ENCODE data around the gene PYGL.

Gene PYGL

DNA sequence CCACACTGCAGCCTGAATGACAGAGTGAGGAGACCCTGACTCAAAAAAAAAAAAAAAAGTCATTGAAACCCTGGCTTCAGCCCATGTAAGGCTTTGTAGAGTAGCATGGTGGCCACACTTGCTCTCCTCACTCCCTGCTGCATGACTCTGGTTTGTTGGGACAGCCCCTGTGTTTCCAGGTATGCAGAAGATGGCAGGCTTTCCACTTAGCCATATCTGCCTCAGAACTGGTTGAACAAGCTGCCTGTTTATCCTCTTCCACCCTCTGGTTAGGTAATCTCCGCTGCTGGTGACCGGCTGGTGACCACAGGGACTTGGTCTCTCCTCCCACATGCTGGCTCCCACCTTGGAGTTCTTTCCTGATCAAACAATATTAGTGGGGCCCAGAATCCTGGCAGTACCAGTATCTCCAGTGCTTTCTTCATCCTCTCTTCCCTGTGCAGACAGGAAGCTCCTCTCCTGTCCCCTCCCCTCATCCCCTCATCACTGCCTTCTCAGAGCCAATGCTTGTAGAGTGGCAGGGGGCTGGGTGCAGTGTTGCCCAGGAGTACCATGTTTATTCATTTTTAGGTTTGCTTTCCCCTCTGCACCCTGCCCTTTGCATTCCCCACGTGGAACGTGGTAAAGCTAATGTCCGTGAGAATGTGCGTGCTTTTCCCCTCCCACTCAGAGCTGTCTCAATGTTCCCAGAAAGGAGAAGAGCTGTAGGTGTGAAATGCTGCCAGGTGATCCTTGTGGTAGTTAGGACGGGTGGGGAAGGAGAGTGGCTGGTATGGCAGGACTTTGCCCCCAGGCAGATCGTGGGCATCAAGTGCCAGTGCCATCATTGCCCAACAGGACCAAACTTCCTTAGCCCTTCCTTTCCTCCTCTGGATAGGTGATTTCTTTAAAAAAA is 61.1 kb downstream of the PYGL start:
- no peak for DNase-seq
- 99% methylated on average over 6 of the region's 8 CpGs for WGBS (ENCODE audit: insufficient coverage)
- no peaks in the 10 kb centered on the region for H3K27me3 ChIP-seq (replicated peaks in 2 of 5; ENCODE audit: control insufficient read depth in 4 of 5, insufficient read depth in 5 of 5, low read length in 4 of 5)
- H3K9me3 ChIP-seq (ENCODE audit: control extremely low read depth in 1 of 5, control insufficient read depth in 4 of 5, insufficient read depth in 2 of 5, low read depth in 1 of 5, low read length in 4 of 5) = no peaks in the 10 kb centered on the region
- H3K4me1 ChIP-seq (ENCODE audit: control extremely low read depth in 1 of 4, control insufficient read depth in 4 of 4, insufficient read depth in 4 of 4, low read length in 3 of 4) = no peaks in the 10 kb centered on the region
- CTCF ChIA-PET = interaction anchor here (0.6 kb wide), 1 partner anchor 348 kb away, joined by 3 read pairs; no protein-coding TSS in a partner anchor
- POLR2A ChIA-PET = no interaction called here
- no peak overlapping the region for H3K27ac ChIP-seq (ENCODE audit: insufficient read depth in 1 of 2, low read depth in 1 of 2, low read length in 2 of 2, poor library complexity in 1 of 2, severe bottlenecking in 2 of 2)
- H3K4me3 ChIP-seq (ENCODE audit: control insufficient read depth in 1 of 7, extremely low read depth in 1 of 7, insufficient read depth in 4 of 7, low read depth in 2 of 7, low read length in 6 of 7) = no peak overlapping the region
- peaks cover 2 to 8% (median 3%) of the 10 kb centered on the region in 4 experiments for H3K36me3 ChIP-seq (ENCODE audit: control insufficient read depth in 4 of 4, insufficient read depth in 4 of 4, low read length in 3 of 4)

DNA sequence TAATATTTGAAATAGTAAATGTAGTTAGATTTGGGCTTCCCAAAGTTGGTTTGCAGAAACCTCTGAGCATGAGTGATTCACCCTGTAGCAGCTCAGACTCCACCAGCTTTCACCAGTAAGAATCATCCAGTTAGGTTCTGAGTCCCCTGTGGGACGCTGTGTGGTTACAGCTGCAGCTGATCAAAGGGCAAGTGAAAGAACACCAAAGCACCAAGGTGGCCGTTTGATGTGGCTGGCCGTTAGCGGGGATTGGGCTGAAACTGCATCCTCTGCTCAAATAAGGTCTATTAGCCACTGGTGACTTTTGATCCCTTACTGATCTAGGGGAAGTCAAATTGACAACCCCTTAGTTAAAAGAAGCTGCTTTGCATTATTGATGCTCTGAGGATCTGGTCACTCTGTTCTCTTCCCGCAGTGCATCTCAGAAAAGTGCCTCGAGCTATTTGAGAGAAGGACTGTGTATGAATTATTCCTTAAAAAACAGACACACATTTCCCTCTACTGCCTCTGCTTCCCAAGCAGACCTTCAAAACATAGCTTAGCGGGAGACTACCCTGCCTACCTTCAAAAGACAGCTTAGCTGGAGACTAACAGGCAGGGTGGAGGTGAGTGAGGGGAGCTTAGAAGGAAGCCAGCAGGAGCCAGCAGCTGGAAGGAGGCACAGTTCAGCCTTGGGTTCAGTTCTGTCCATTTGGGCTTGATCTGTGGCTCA is 68.8 kb downstream of the PYGL start:
- H3K4me1 ChIP-seq (ENCODE audit: control extremely low read depth in 1 of 4, control insufficient read depth in 4 of 4, insufficient read depth in 4 of 4, low read length in 3 of 4) = peaks cover 7 to 23% (median 19%) of the 10 kb centered on the region in 4 experiments
- no peaks in the 10 kb centered on the region for H3K9me3 ChIP-seq (ENCODE audit: control extremely low read depth in 1 of 5, control insufficient read depth in 4 of 5, insufficient read depth in 2 of 5, low read depth in 1 of 5, low read length in 4 of 5)
- ChIA-PET CTCF (interaction anchor here (0.9 to 1.8 kb wide), 5 partner anchors 10 to 121 kb away, joined by 3 to 4 read pairs (median 3); partner anchors contain the start of gene NIN), POLR2A (no interaction called here)
- H3K36me3 ChIP-seq (ENCODE audit: control insufficient read depth in 4 of 4, insufficient read depth in 4 of 4, low read length in 3 of 4) = no peaks in the 10 kb centered on the region
- H3K4me3 ChIP-seq (ENCODE audit: control insufficient read depth in 1 of 7, extremely low read depth in 1 of 7, insufficient read depth in 4 of 7, low read depth in 2 of 7, low read length in 6 of 7) = no peak overlapping the region
- no peak overlapping the region for H3K27ac ChIP-seq (ENCODE audit: insufficient read depth in 1 of 2, low read depth in 1 of 2, low read length in 2 of 2, poor library complexity in 1 of 2, severe bottlenecking in 2 of 2)
- peaks cover 0 to 19% (median 4%) of the 10 kb centered on the region in 5 experiments for H3K27me3 ChIP-seq (replicated peaks in 2 of 5; ENCODE audit: control insufficient read depth in 4 of 5, insufficient read depth in 5 of 5, low read length in 4 of 5)
- DNase-seq = peak in 2 of 3 donors; percentile 82 to 83
- WGBS (ENCODE audit: insufficient coverage) = 45% methylated on average over 4 of the region's 7 CpGs

DNA sequence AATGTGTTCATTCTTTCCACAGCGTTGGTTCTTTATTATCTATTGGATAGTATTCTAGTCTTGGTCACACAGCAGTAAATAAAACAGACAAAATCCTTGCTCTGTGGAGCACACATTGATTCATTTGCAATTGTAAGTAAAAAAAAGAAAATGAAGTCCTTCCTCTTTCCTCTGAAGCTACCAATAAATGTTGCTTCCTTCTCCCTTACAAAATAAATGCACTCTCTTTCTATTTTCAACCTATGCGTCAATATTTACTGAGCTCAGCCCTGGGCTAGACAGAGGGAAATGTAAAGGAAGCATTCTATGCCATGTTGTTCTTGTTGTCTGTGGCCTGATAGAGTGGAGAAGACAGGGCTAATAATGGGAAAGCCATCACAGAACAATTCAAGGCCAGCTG is 69.5 kb downstream of the PYGL start:
- Histone ChIP-seq H3K36me3 (ENCODE audit: control insufficient read depth in 4 of 4, insufficient read depth in 4 of 4, low read length in 3 of 4) (no peaks in the 10 kb centered on the region), H3K27me3 (replicated peaks in 2 of 5; ENCODE audit: control insufficient read depth in 4 of 5, insufficient read depth in 5 of 5, low read length in 4 of 5) (peaks cover 0 to 23% (median 4%) of the 10 kb centered on the region in 5 experiments), H3K27ac (ENCODE audit: insufficient read depth in 1 of 2, low read depth in 1 of 2, low read length in 2 of 2, poor library complexity in 1 of 2, severe bottlenecking in 2 of 2) (no peak overlapping the region), H3K9me3 (ENCODE audit: control extremely low read depth in 1 of 5, control insufficient read depth in 4 of 5, insufficient read depth in 2 of 5, low read depth in 1 of 5, low read length in 4 of 5) (no peaks in the 10 kb centered on the region), H3K4me3 (ENCODE audit: control insufficient read depth in 1 of 7, extremely low read depth in 1 of 7, insufficient read depth in 4 of 7, low read depth in 2 of 7, low read length in 6 of 7) (no peak overlapping the region), H3K4me1 (ENCODE audit: control extremely low read depth in 1 of 4, control insufficient read depth in 4 of 4, insufficient read depth in 4 of 4, low read length in 3 of 4) (peaks cover 7 to 23% (median 20%) of the 10 kb centered on the region in 4 experiments)
- ChIA-PET CTCF (interaction anchor here (1.1 to 1.8 kb wide), 4 partner anchors 14 to 121 kb away, joined by 3 read pairs; partner anchors contain the start of gene NIN), POLR2A (no interaction called here)
- 88% methylated on average over 1 of the region's 2 CpGs for WGBS (ENCODE audit: insufficient coverage)
- DNase-seq = peak in 1 of 3 donors; percentile 41

DNA sequence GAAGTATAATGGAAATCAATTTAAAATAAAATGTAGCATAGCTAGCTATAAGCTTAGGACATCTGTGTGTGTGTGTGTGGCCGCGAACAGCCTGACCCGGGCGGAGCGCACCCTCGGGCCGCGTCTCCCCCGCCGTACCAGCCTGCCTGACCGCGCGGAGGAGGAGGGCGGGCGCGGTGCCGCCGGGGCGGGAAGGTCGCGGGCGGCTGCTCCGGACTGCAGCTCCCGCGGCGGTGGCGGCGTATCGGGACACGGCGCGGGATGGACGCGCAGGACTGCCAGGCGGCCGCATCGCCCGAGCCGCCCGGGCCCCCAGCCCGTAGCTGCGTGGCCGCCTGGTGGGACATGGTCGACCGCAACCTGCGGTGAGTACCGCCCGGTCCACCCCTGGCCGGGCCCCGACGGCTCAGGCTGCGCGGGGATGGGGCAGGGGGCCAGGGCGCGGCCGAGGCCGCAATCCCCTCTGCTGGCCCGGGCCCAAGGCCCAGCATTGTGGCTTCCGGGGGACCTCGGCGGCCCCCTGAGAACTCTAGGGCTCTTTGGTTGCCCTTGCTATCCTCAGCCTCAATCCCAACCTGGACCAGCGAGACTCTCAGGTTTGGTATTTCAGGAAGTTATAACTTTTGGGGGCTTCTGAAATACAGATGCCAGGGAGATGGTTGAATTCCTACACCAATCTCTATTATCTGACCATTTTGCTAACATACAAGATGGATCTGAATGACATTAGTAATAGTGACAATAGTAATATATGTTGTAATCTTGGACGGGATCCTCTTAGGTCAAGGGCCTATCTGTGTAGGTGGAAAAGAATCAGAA is 72.2 kb downstream of the PYGL start, which contains the start of gene ABHD12B:
TSS of gene ABHD12B (plus strand) at position 140 of the 819 bp plus-strand sequence. CDS start at position 262, 122 bp downstream.
- DNase-seq = peak in 1 of 3 donors; percentile 42
- peak within 1 kb of the TSS in 5 of 7 experiments; percentile 15 to 70 (median 50) for H3K4me3 ChIP-seq (ENCODE audit: control insufficient read depth in 1 of 7, extremely low read depth in 1 of 7, insufficient read depth in 4 of 7, low read depth in 2 of 7, low read length in 6 of 7)
- peaks cover 7 to 23% (median 20%) of the 10 kb centered on the region in 4 experiments for H3K4me1 ChIP-seq (ENCODE audit: control extremely low read depth in 1 of 4, control insufficient read depth in 4 of 4, insufficient read depth in 4 of 4, low read length in 3 of 4)
- WGBS (ENCODE audit: insufficient coverage) = 8% methylated on average over 40 of the region's 63 CpGs
- ChIA-PET POLR2A (no interaction called here), CTCF (interaction anchor here (2.9 kb wide), 1 partner anchor 12 kb away, joined by 11 read pairs; no protein-coding TSS in a partner anchor)
- peaks cover 0 to 23% (median 4%) of the 10 kb centered on the region in 5 experiments for H3K27me3 ChIP-seq (replicated peaks in 2 of 5; ENCODE audit: control insufficient read depth in 4 of 5, insufficient read depth in 5 of 5, low read length in 4 of 5)
- H3K27ac ChIP-seq (ENCODE audit: insufficient read depth in 1 of 2, low read depth in 1 of 2, low read length in 2 of 2, poor library complexity in 1 of 2, severe bottlenecking in 2 of 2) = no peak within 1 kb of the TSS
- no peaks in the 10 kb centered on the region for H3K9me3 ChIP-seq (ENCODE audit: control extremely low read depth in 1 of 5, control insufficient read depth in 4 of 5, insufficient read depth in 2 of 5, low read depth in 1 of 5, low read length in 4 of 5)
- H3K36me3 ChIP-seq (ENCODE audit: control insufficient read depth in 4 of 4, insufficient read depth in 4 of 4, low read length in 3 of 4) = no peaks in the 10 kb centered on the region

DNA sequence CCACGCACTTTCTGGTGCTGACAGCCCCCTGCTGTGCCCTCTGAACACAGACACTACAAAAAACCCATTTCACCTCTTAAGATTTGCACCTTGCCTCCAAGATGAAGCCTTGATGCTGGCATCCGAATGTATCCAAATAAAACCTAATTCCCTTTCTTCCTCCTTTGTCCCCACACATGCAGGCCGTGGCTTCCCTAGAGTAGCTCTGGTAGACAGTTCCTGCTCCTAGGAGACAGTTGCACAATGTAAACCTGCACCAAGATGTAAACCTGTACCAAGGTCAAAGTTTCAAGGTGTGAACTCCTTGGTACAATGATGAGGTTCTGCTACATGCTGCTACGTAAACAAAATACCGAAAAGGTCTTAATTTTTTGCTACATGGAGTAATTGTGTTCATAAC is 73.1 kb downstream of the PYGL start:
- POLR2A ChIA-PET = no interaction called here

DNA sequence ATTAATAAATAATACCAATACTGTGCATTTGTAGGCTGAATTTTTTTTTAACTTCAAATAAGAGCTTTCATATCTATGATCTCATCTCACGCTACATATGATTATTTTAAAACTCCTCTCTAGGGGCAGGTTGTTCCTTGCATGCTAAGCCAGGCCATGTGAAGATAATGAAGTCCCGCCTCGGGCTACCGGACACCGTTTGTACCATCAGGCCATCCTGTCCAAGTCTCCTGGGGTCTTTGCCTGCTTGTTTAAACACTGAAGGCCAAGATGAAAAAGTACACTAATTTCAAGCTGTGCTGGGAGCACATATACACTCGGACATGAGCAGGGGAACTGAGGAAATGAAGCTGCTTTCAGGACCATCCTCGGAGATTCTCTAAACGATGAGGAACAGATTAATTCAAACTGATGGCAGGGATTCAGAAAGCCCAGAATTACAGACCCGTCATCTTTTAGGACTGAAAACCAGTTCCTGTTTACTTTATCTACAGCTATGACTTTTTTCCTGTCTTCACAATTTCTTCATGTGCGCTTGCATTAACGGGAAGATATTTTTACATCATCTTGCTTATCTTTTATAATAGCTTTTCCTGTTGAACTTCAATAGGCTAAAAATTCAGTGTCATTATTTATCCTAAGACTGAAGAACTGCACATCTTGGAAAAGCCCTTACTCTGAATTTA is 78.7 kb downstream of the PYGL start:
- DNase-seq = peak; percentile 38 to 57 (median 48)
- ChIA-PET CTCF (interaction anchor here (1.2 to 1.8 kb wide), 5 partner anchors 34 to 92 kb away, joined by 3 to 9 read pairs (median 5); partner anchors contain the start of gene NIN), POLR2A (interaction anchor here (0.6 kb wide), 1 partner anchor 348 kb away, joined by 4 read pairs; no protein-coding TSS in a partner anchor)
- Histone ChIP-seq H3K27ac (ENCODE audit: insufficient read depth in 1 of 2, low read depth in 1 of 2, low read length in 2 of 2, poor library complexity in 1 of 2, severe bottlenecking in 2 of 2) (no peak overlapping the region), H3K36me3 (ENCODE audit: control insufficient read depth in 4 of 4, insufficient read depth in 4 of 4, low read length in 3 of 4) (no peaks in the 10 kb centered on the region), H3K27me3 (replicated peaks in 2 of 5; ENCODE audit: control insufficient read depth in 4 of 5, insufficient read depth in 5 of 5, low read length in 4 of 5) (peaks cover 0 to 5% (median 0%) of the 10 kb centered on the region in 5 experiments), H3K9me3 (ENCODE audit: control extremely low read depth in 1 of 5, control insufficient read depth in 4 of 5, insufficient read depth in 2 of 5, low read depth in 1 of 5, low read length in 4 of 5) (no peaks in the 10 kb centered on the region), H3K4me3 (ENCODE audit: control insufficient read depth in 1 of 7, extremely low read depth in 1 of 7, insufficient read depth in 4 of 7, low read depth in 2 of 7, low read length in 6 of 7) (no peak overlapping the region), H3K4me1 (ENCODE audit: control extremely low read depth in 1 of 4, control insufficient read depth in 4 of 4, insufficient read depth in 4 of 4, low read length in 3 of 4) (peaks cover 6 to 22% (median 14%) of the 10 kb centered on the region in 4 experiments)
- 46% methylated on average over 8 of the region's 11 CpGs for WGBS (ENCODE audit: insufficient coverage)

More for the DNA sequence above, 73.1 kb downstream of the PYGL start:
- CTCF ChIA-PET = interaction anchor here (1.5 to 2.9 kb wide), 2 partner anchors 11 to 86 kb away, joined by 3 to 11 read pairs; no protein-coding TSS in a partner anchor
- 92% methylated on average over 5 of the region's 5 CpGs for WGBS (ENCODE audit: insufficient coverage)
- Histone ChIP-seq H3K4me3 (ENCODE audit: control insufficient read depth in 1 of 7, extremely low read depth in 1 of 7, insufficient read depth in 4 of 7, low read depth in 2 of 7, low read length in 6 of 7) (no peak overlapping the region), H3K27me3 (replicated peaks in 2 of 5; ENCODE audit: control insufficient read depth in 4 of 5, insufficient read depth in 5 of 5, low read length in 4 of 5) (peaks cover 0 to 23% (median 4%) of the 10 kb centered on the region in 5 experiments), H3K27ac (ENCODE audit: insufficient read depth in 1 of 2, low read depth in 1 of 2, low read length in 2 of 2, poor library complexity in 1 of 2, severe bottlenecking in 2 of 2) (no peak overlapping the region), H3K9me3 (ENCODE audit: control extremely low read depth in 1 of 5, control insufficient read depth in 4 of 5, insufficient read depth in 2 of 5, low read depth in 1 of 5, low read length in 4 of 5) (no peaks in the 10 kb centered on the region), H3K36me3 (ENCODE audit: control insufficient read depth in 4 of 4, insufficient read depth in 4 of 4, low read length in 3 of 4) (no peaks in the 10 kb centered on the region), H3K4me1 (ENCODE audit: control extremely low read depth in 1 of 4, control insufficient read depth in 4 of 4, insufficient read depth in 4 of 4, low read length in 3 of 4) (peaks cover 9 to 27% (median 21%) of the 10 kb centered on the region in 4 experiments)
- DNase-seq = no peak
